A549 (cell line): ENCODE data around the gene PIK3R1. TPM values are rescaled to one million over a fixed set of nuclear protein-coding genes. Genes with fewer than 3 reads are reported as not detected.

Experiments
- ATAC-seq, 2 experiments: fragments of 200-7000 bp in 1 of 2; fragments of >200 bp in 1 of 2; cut with Nextera tagmentation in 1 of 2; cut with Tn5 transposase in 1 of 2; 3 replicates each; pipeline versions ENCODE4 v1.8.0 to v1.9.1; 2018 to 2020; ENCODE audit warnings: mild to moderate bottlenecking in 1 of 2, moderate library complexity in 1 of 2
- CTCF ChIA-PET: fragments of 300-600 bp; sonication (Branson Sonifier 250); formaldehyde crosslinking; extraction: SDS; loops from one replicate; lab custom pipeline; 2021; ENCODE audit warnings: antibody characterized with exemption, inconsistent platforms; lab: Yijun Ruan, JAX
- POLR2A ChIA-PET: fragments of 350-600 bp; formaldehyde crosslinking; extraction: SDS; loops from one replicate; lab custom pipeline; 2021; ENCODE audit warnings: antibody characterized with exemption, inconsistent platforms; lab: Yijun Ruan, JAX
- DNase-seq, 2 experiments: peaks; one replicate each; pipeline versions ENCODE4 v3.0.0 to v3.0.0-alpha.2; 2011 to 2016; ENCODE audit warnings: low read depth in 1 of 2, low spot score in 1 of 2
- FAIRE-seq: peaks from 2 replicates; lab custom pipeline; 2011; peaks lifted over from hg19 to GRCh38; lab: Jason Lieb, UNC
- H3K27ac ChIP-seq, 2 experiments: fragments of >200 bp; sonication (Bioruptor Twin); formaldehyde crosslinking; 3 replicates each; pipeline ENCODE4 v1.5.1; 2016 to 2017
- H3K4me1 ChIP-seq: fragments of >200 bp; sonication (Bioruptor Twin); formaldehyde crosslinking; 3 replicates; pipeline ENCODE4 v1.6.1; 2016
- H3K4me2 ChIP-seq: fragments of >200 bp; sonication (Bioruptor Twin); formaldehyde crosslinking; 3 replicates; pipeline ENCODE4 v1.6.1; 2016
- H3K4me3 ChIP-seq: fragments of >200 bp; sonication (Bioruptor Twin); formaldehyde crosslinking; 3 replicates; pipeline ENCODE4 v1.5.1; 2016
- H3K9me3 ChIP-seq: fragments of >200 bp; sonication (Bioruptor Twin); formaldehyde crosslinking; 3 replicates; pipeline ENCODE4 v1.6.1; 2016
- CBX2 ChIP-seq: fragments of 200-600 bp; sonication (generic); IDR thresholded peaks from 2 replicates; pipeline ENCODE4 v1.6.1; 2016; ENCODE audit warnings: low read depth, mild to moderate bottlenecking, borderline replicate concordance
- CEBPB ChIP-seq, 2 experiments: fragments of >200 bp in 1 of 2; sonication (Bioruptor Twin) in 1 of 2; formaldehyde crosslinking in 1 of 2; IDR thresholded peaks; 2 replicates each; pipeline ENCODE4 v1.6.1; 2012 to 2016
- CHD2 ChIP-seq: fragments of 150-350 bp; IDR thresholded peaks from 2 replicates; pipeline ENCODE4 v1.6.1; 2014; ENCODE audit warnings: low read length; ENCODE audit not compliant: partially characterized antibody
- EHF ChIP-seq: fragments of 250-450 bp; sonication (Bioruptor Pico); IDR thresholded peaks from 2 replicates; pipeline ENCODE4 v1.5.0; 2020; ENCODE audit warnings: mild to moderate bottlenecking
- EP300 ChIP-seq, 2 experiments: fragments of >200 bp; sonication (Bioruptor Twin); formaldehyde crosslinking; IDR thresholded peaks; 2 replicates in 1 of 2; 3 replicates in 1 of 2; pipeline ENCODE4 v1.6.1; 2016 to 2017
- FOSB ChIP-seq: fragments of 250-450 bp; sonication (Bioruptor Pico); IDR thresholded peaks from 2 replicates; pipeline ENCODE4 v1.5.0; 2020; ENCODE audit warnings: mild to moderate bottlenecking, moderate library complexity
- FOSL2 ChIP-seq, 2 experiments: fragments of 450-650 bp in 1 of 2; fragments of >200 bp in 1 of 2; sonication (Bioruptor Twin) in 1 of 2; formaldehyde crosslinking; IDR thresholded peaks; 2 replicates each; pipeline versions ENCODE4 v1.5.0 to v1.6.1; 2016 to 2020; ENCODE audit warnings: mild to moderate bottlenecking in 1 of 2, moderate library complexity in 1 of 2
- HDAC2 ChIP-seq: fragments of 200-600 bp; sonication (generic); IDR thresholded peaks from 2 replicates; pipeline ENCODE4 v1.6.1; 2016
- HEYL ChIP-seq: fragments of 250-450 bp; sonication (Bioruptor Pico); IDR thresholded peaks from 2 replicates; pipeline ENCODE4 v1.8.0; 2021; ENCODE audit warnings: mild to moderate bottlenecking, moderate library complexity
- HOXB5 ChIP-seq: fragments of 250-450 bp; sonication (Bioruptor Pico); IDR thresholded peaks from 2 replicates; pipeline ENCODE4 v1.5.0; 2020; ENCODE audit warnings: mild to moderate bottlenecking, moderate library complexity
- JUNB ChIP-seq: fragments of >200 bp; sonication (Bioruptor Twin); formaldehyde crosslinking; IDR thresholded peaks from 2 replicates; pipeline ENCODE4 v1.6.1; 2016
- KDM5A ChIP-seq: fragments of 200-600 bp; sonication (generic); IDR thresholded peaks from 2 replicates; pipeline ENCODE4 v1.6.1; 2016; ENCODE audit warnings: antibody characterized with exemption, mild to moderate bottlenecking
- MAFK ChIP-seq: fragments of 450-650 bp; IDR thresholded peaks from 2 replicates; pipeline ENCODE4 v1.6.1; 2014; ENCODE audit not compliant: partially characterized antibody
- NFE2L2 ChIP-seq: fragments of 150-350 bp; conservative IDR thresholded peaks from 2 replicates; pipeline ENCODE4 v1.6.1; 2014; ENCODE audit warnings: low read length
- NR3C1 ChIP-seq: fragments of >200 bp; sonication (Bioruptor Twin); formaldehyde crosslinking; IDR thresholded peaks from 3 replicates; pipeline ENCODE4 v1.6.1; 2017
- POLR2AphosphoS2 ChIP-seq: conservative IDR thresholded peaks from 2 replicates; pipeline ENCODE4 v1.6.1; 2012; ENCODE audit warnings: low read length, improper control_type of control experiment, inconsistent platforms
- RCOR1 ChIP-seq: fragments of 150-350 bp; IDR thresholded peaks from 2 replicates; pipeline ENCODE4 v1.6.1; 2014; ENCODE audit warnings: antibody characterized with exemption, low read length, low read depth
- RFX5 ChIP-seq: fragments of 450-650 bp; IDR thresholded peaks from 2 replicates; pipeline ENCODE4 v1.7.1; 2014; ENCODE audit warnings: antibody characterized with exemption, mild to moderate bottlenecking, moderate library complexity
- SMC3 ChIP-seq: fragments of >200 bp; sonication (Bioruptor Twin); formaldehyde crosslinking; IDR thresholded peaks from 3 replicates; pipeline ENCODE4 v1.6.1; 2018; ENCODE audit warnings: inconsistent platforms
- TP53 ChIP-seq: fragments of 250-450 bp; sonication (Bioruptor Pico); IDR thresholded peaks from 2 replicates; pipeline ENCODE4 v1.5.0; 2021; ENCODE audit warnings: mild to moderate bottlenecking, moderate library complexity
- ZC3H11A ChIP-seq: fragments of 450-650 bp; IDR thresholded peaks from 2 replicates; pipeline ENCODE4 v1.6.1; 2014; ENCODE audit warnings: antibody characterized with exemption, mild to moderate bottlenecking
- ZFP36 ChIP-seq: fragments of 450-650 bp; IDR thresholded peaks from 2 replicates; pipeline ENCODE4 v1.6.1; 2014; ENCODE audit warnings: borderline replicate concordance; ENCODE audit not compliant: partially characterized antibody
- WGBS: methylation state at CpG from one replicate; pipeline ENCODE4 v1.1.6; 2017; ENCODE audit errors: missing lambda C conversion rate; 5-methylcytosine and 5-hydroxymethylcytosine counted together
- polyA plus RNA-seq, 4 experiments: library from polyadenylated mRNA; depleted of rRNA in 3 of 4; stranded (reverse); fragments of >200 nt; fragmentation: RNase III in 1 of 4; extraction: RNeasy Plus Mini Kit Qiagen cat#74134 plus additional on column Dnase treatment in 1 of 4; gene quantifications; 2 replicates in 3 of 4; 3 replicates in 1 of 4; pipeline ENCODE4 v1.2.3, GENCODE V29; 2011 to 2017
- TF ChIP-seq, protein P1 (sequence below): fragments of 450-650 bp; IDR thresholded peaks from 2 replicates; pipeline ENCODE4 v1.6.1; 2014; ENCODE audit warnings: antibody characterized with exemption
- TF ChIP-seq, protein P2 (sequence below): fragments of 250-450 bp; sonication (Bioruptor Pico); IDR thresholded peaks from 2 replicates; pipeline ENCODE4 v1.5.0; 2021; ENCODE audit warnings: mild to moderate bottlenecking, moderate library complexity, borderline replicate concordance
- TF ChIP-seq, protein P3 (sequence below): IDR thresholded peaks from 2 replicates; pipeline ENCODE4 v1.6.1; 2012; ENCODE audit warnings: low read depth, borderline replicate concordance
- TF ChIP-seq, protein P4 (sequence below): fragments of 200-600 bp; sonication (generic); IDR thresholded peaks from 2 replicates; pipeline ENCODE4 v1.6.1; 2016; ENCODE audit warnings: antibody characterized with exemption, mild to moderate bottlenecking, moderate library complexity
- TF ChIP-seq, protein P5 (sequence below): fragments of >200 bp; sonication (Bioruptor Twin); formaldehyde crosslinking; IDR thresholded peaks from 3 replicates; pipeline ENCODE4 v1.5.1; 2016
- TF ChIP-seq, protein P6 (sequence below): IDR thresholded peaks from 2 replicates; pipeline ENCODE4 v1.6.1; 2012
- TF ChIP-seq, protein P7 (sequence below): fragments of 250-450 bp; sonication (Bioruptor Pico); IDR thresholded peaks from 2 replicates; pipeline ENCODE4 v1.5.0; 2020; ENCODE audit warnings: low read depth, mild to moderate bottlenecking, moderate library complexity

PIK3R1 gene
- polyA plus RNA-seq, 2 of the 4 experiments (the other 2 are of a cell fraction), result 5.5 to 5.7 TPM

DNA sequence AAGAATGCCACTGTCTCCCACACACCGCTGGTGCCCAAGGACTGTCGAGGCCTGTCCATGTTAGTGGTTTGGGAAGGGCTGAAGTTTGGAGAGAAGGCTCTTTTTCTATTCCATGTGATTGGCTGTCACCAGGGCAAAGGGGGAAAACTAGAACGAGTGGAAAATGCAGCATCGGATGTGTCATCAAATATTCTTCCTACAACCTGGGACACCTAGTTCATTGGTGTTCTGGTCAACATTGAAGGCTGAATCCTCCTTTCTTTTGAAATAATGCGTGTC lies 53.2 kb downstream of the PIK3R1 start:
- Histone ChIP-seq H3K4me3 (no peak overlapping the region), H3K4me1 (peaks cover 14% of the 10 kb centered on the region; the same call in 2 of the 3 replicates), H3K9me3 (no peaks in the 10 kb centered on the region), H3K4me2 (peak overlapping the region; percentile 28; the same call in 1 of the 3 replicates)
- 92% methylated on average over 5 of the region's 5 CpGs for WGBS
- ChIA-PET POLR2A (no interaction called here), CTCF (interaction anchor here (2.0 to 3.1 kb wide), 3 partner anchors 16 to 1023 kb away, joined by 4 to 13 read pairs (median 7); no protein-coding TSS in a partner anchor)
- no peak for FAIRE-seq
- TF ChIP-seq EP300 (IDR thresholded peaks at IDR 0.05), result no peak
- no peak for TF ChIP-seq ZC3H11A
- TF ChIP-seq, protein P1, sequence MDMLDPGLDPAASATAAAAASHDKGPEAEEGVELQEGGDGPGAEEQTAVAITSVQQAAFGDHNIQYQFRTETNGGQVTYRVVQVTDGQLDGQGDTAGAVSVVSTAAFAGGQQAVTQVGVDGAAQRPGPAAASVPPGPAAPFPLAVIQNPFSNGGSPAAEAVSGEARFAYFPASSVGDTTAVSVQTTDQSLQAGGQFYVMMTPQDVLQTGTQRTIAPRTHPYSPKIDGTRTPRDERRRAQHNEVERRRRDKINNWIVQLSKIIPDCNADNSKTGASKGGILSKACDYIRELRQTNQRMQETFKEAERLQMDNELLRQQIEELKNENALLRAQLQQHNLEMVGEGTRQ, result no peak
- TF ChIP-seq SMC3, result no peak
- no peak for TF ChIP-seq HEYL (CRISPR knock-in tag)
- no peak for TF ChIP-seq MAFK
- TF ChIP-seq RCOR1, result no peak
- TF ChIP-seq JUNB, result no peak
- TF ChIP-seq FOSL2 (IDR thresholded peaks at IDR 0.05), result no peak
- TF ChIP-seq FOSL2 (CRISPR knock-in tag; IDR thresholded peaks at IDR 0.05), result no peak
- TF ChIP-seq CBX2, result no peak
- no peak for TF ChIP-seq FOSB (CRISPR knock-in tag)
- no peak for TF ChIP-seq EHF (CRISPR knock-in tag)
- TF ChIP-seq KDM5A, result no peak
- TF ChIP-seq, all 56 proteins: peak for 0
- no peak overlapping the region for H3K27ac ChIP-seq
- ATAC-seq (no peak), DNase-seq (no peak)

DNA sequence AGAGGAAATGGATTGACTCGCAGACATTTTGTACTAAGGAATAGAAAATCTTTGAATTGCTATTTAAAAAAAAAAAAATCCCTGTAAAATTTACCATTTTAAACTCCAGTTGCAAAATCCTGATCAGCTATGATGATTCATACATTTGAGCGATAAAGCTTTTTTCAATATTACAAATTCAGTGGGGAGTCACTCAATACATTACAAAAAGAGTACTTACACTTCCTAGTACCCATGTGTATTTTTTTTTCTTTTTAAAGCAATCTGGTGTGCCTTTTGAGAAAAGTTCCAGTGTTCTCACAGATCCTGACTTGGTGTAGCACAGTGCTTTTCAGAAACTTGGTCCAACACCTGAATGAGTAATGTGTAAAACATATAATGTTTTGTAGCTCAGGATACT lies 54.3 kb downstream of the PIK3R1 start:
- Histone ChIP-seq H3K4me1 (peaks cover 10% of the 10 kb centered on the region; the same call in 2 of the 3 replicates), H3K9me3 (no peaks in the 10 kb centered on the region), H3K27ac (no peak overlapping the region), H3K4me3 (no peak overlapping the region), H3K4me2 (no peak overlapping the region)
- DNase-seq, result no peak
- TF ChIP-seq, protein P2, sequence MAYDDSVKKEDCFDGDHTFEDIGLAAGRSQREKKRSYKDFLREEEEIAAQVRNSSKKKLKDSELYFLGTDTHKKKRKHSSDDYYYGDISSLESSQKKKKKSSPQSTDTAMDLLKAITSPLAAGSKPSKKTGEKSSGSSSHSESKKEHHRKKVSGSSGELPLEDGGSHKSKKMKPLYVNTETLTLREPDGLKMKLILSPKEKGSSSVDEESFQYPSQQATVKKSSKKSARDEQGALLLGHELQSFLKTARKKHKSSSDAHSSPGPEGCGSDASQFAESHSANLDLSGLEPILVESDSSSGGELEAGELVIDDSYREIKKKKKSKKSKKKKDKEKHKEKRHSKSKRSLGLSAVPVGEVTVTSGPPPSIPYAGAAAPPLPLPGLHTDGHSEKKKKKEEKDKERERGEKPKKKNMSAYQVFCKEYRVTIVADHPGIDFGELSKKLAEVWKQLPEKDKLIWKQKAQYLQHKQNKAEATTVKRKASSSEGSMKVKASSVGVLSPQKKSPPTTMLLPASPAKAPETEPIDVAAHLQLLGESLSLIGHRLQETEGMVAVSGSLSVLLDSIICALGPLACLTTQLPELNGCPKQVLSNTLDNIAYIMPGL, result no peak
- TF ChIP-seq POLR2AphosphoS2, result no peak
- no peak for TF ChIP-seq TP53 (CRISPR knock-in tag)
- TF ChIP-seq CEBPB (IDR thresholded peaks at IDR 0.05), result no peak
- TF ChIP-seq, protein P3, sequence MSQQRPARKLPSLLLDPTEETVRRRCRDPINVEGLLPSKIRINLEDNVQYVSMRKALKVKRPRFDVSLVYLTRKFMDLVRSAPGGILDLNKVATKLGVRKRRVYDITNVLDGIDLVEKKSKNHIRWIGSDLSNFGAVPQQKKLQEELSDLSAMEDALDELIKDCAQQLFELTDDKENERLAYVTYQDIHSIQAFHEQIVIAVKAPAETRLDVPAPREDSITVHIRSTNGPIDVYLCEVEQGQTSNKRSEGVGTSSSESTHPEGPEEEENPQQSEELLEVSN, result no peak
- TF ChIP-seq, protein P4, sequence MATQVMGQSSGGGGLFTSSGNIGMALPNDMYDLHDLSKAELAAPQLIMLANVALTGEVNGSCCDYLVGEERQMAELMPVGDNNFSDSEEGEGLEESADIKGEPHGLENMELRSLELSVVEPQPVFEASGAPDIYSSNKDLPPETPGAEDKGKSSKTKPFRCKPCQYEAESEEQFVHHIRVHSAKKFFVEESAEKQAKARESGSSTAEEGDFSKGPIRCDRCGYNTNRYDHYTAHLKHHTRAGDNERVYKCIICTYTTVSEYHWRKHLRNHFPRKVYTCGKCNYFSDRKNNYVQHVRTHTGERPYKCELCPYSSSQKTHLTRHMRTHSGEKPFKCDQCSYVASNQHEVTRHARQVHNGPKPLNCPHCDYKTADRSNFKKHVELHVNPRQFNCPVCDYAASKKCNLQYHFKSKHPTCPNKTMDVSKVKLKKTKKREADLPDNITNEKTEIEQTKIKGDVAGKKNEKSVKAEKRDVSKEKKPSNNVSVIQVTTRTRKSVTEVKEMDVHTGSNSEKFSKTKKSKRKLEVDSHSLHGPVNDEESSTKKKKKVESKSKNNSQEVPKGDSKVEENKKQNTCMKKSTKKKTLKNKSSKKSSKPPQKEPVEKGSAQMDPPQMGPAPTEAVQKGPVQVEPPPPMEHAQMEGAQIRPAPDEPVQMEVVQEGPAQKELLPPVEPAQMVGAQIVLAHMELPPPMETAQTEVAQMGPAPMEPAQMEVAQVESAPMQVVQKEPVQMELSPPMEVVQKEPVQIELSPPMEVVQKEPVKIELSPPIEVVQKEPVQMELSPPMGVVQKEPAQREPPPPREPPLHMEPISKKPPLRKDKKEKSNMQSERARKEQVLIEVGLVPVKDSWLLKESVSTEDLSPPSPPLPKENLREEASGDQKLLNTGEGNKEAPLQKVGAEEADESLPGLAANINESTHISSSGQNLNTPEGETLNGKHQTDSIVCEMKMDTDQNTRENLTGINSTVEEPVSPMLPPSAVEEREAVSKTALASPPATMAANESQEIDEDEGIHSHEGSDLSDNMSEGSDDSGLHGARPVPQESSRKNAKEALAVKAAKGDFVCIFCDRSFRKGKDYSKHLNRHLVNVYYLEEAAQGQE, result no peak
- TF ChIP-seq RFX5, result no peak
- no peak for TF ChIP-seq HDAC2
- TF ChIP-seq ZFP36, result no peak
- TF ChIP-seq CHD2, result no peak
- TF ChIP-seq, protein P5, sequence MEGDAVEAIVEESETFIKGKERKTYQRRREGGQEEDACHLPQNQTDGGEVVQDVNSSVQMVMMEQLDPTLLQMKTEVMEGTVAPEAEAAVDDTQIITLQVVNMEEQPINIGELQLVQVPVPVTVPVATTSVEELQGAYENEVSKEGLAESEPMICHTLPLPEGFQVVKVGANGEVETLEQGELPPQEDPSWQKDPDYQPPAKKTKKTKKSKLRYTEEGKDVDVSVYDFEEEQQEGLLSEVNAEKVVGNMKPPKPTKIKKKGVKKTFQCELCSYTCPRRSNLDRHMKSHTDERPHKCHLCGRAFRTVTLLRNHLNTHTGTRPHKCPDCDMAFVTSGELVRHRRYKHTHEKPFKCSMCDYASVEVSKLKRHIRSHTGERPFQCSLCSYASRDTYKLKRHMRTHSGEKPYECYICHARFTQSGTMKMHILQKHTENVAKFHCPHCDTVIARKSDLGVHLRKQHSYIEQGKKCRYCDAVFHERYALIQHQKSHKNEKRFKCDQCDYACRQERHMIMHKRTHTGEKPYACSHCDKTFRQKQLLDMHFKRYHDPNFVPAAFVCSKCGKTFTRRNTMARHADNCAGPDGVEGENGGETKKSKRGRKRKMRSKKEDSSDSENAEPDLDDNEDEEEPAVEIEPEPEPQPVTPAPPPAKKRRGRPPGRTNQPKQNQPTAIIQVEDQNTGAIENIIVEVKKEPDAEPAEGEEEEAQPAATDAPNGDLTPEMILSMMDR, result no peak
- no peak for TF ChIP-seq NFE2L2
- TF ChIP-seq, protein P6, sequence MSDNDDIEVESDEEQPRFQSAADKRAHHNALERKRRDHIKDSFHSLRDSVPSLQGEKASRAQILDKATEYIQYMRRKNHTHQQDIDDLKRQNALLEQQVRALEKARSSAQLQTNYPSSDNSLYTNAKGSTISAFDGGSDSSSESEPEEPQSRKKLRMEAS, result no peak
- no peak for TF ChIP-seq HOXB5 (CRISPR knock-in tag)
- TF ChIP-seq CBX2, result no peak
- TF ChIP-seq FOSL2 (IDR thresholded peaks at IDR 0.05), result no peak
- no peak for TF ChIP-seq FOSL2 (CRISPR knock-in tag; IDR thresholded peaks at IDR 0.05)
- TF ChIP-seq NR3C1, result no peak
- TF ChIP-seq, protein P7, sequence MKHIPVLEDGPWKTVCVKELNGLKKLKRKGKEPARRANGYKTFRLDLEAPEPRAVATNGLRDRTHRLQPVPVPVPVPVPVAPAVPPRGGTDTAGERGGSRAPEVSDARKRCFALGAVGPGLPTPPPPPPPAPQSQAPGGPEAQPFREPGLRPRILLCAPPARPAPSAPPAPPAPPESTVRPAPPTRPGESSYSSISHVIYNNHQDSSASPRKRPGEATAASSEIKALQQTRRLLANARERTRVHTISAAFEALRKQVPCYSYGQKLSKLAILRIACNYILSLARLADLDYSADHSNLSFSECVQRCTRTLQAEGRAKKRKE (CRISPR knock-in tag), result no peak
- 90% methylated on average over 2 of the region's 2 CpGs for WGBS
- FAIRE-seq, result no peak
- ChIA-PET POLR2A (no interaction called here), CTCF (interaction anchor here (0.6 to 3.1 kb wide), 6 partner anchors 17 to 1034 kb away, joined by 3 to 13 read pairs (median 4); partner anchors contain the start of gene PIK3R1)
- ATAC-seq, result no peak
